GM19324 (cell line): ENCODE data around the gene MYOC.
"Not testable (repeated sequence)": the region's sequence is repeated elsewhere in the genome, so short reads cannot be mapped to it uniquely, and the experiment has no call there.

Source experiments
- ATAC-seq: cut with Tn5 transposase; IDR thresholded peaks from one replicate; pipeline ENCODE4 v1.9.1; 2021; ENCODE audit warnings: mild to moderate bottlenecking, moderate library complexity; ENCODE audit not compliant: unreplicated experiment, low FRiP score

MYOC gene

DNA sequence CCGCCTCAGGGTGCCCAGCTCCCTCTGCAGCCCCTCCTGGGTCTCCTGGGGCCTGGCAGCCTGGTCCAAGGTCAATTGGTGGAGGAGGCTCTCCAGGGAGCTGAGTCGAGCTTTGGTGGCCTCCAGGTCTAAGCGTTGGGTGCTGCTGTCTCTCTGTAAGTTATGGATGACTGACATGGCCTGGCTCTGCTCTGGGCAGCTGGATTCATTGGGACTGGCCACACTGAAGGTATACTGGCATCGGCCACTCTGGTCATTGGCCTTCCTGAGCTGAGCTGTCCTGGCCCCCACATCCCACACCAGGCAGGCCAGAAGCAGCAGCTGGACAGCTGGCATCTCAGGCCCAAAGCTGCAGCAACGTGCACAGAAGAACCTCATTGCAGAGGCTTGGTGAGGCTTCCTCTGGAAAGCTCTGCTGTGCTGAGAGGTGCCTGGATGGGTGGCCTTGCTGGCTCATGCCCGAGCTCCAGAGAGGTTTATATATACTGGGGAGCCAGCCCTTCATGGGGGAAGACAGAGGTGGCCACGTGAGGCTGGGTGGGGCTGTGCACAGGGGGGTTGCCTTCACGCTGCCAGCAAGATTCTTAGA is at the start of gene MYOC:
MYOC (minus strand) TSS at position 455 of the 589 bp plus-strand sequence; CDS start at position 378, 77 bp downstream.
- ATAC-seq, result no peak

DNA sequence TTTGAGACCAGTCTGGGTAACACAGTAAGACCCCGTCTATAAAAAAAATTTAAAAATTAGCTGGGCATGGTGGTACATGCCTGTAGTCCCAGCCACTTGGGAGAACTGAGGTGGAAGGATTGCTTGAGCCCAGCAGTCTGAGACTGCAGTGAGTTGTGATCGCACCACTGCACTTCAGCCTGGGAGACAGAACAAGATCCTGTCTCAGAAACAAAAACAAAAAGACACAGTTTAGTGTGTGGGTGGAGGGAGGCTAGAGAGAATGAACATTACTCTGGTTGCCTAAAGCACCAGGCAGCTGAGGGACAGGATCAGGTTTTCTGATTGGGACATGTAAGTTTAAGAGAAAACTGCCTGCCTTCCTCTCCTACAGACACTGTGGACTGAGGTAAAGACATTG is 47.0 kb upstream of the MYOC start:
- no peak for ATAC-seq

DNA sequence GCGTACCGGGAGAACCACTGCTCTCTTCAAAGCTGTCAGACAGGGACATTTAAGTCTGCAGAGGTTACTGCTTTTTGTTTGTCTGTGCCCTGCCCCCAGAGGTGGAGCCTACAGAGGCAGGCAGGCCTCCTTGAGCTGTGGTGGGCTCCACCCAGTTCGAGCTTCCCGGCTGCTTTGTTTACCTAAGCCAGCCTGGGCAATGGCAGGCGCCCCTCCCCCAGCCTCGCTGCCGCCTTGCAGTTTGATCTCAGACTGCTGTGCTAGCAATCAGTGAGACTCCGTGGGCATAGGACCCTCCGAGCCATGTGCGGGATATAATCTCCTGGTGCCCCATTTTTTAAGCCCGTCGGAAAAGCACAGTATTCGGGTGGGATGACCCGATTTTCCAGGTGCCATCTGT is 43.3 kb upstream of the MYOC start:
- not testable (repeated sequence) for ATAC-seq

DNA sequence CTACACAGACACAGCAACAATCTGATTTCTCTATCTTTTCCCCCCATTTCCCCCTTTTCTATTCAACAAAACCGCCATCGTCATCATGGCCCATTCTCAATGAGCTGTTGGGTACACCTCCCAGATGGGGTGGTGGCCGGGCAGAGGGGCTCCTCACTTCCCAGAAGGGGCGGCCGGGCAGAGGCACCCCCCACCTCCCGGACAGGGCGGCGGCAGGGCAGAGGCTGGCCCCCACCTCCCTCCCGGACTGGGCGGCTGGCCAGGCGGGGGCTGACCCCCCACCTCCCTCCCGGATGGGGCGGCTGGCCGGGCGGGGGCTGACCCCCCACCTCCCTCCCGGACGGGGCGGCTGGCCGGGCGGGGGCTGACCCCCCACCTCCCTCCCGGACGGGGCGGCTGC is 41.1 kb upstream of the MYOC start:
- not testable (repeated sequence) for ATAC-seq

DNA sequence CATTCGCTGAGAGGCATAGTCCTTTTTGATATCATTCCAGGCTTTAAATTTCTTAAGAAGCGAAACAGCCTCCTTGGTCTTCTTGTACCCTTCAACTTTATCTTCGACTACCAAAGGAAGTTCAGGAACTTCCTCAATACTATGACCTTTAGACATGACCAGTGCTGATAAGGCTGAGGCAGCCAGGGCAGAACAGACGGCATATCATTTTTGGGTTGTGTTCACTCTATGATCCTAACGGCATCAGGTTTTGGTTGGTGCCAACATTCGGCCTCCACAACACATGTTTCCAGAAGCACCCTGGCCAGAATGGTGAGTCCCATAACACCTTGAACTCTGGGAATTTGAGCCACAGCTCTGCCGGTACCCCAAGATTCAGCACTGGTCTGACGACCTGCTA is 31.4 kb upstream of the MYOC start:
- no peak for ATAC-seq

DNA sequence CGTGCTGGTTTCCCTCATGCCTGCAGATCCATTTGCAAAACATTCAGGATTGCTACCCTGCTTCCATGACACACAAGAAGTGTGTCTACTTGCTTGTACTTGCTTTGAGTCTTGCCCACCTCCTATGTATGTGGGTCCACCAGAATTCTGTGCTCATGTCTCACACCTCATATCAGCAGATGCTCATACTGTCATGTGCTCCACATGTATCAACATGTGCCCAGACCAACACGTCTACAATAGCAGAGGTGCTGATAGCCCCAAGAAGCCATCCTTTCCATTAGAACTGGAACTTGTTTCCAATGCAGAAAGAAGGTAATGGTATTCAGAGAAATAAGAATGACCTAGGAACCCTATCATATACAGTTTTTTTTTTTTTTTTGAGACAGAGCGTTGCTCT is 27.9 kb upstream of the MYOC start:
- ATAC-seq, result no peak

DNA sequence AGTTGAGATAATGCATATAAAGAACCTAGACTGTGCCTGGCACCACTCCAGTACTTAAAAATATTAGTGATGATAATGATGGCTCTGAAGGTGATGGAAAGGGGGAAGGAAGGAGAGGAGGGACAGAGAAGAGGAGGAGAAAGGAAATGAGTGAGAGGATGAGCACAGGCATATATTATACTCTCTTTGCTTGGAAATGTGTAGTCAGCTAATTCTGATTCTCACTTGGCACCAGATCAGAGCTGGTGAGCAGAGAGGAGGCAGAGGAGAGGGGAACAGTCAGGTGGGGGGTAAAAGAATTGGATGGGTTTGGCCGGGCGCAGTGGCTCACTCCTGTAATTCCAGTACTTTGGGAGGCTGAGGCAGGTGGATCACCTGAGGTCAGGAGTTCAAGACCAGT is 24.3 kb upstream of the MYOC start:
- no peak for ATAC-seq

DNA sequence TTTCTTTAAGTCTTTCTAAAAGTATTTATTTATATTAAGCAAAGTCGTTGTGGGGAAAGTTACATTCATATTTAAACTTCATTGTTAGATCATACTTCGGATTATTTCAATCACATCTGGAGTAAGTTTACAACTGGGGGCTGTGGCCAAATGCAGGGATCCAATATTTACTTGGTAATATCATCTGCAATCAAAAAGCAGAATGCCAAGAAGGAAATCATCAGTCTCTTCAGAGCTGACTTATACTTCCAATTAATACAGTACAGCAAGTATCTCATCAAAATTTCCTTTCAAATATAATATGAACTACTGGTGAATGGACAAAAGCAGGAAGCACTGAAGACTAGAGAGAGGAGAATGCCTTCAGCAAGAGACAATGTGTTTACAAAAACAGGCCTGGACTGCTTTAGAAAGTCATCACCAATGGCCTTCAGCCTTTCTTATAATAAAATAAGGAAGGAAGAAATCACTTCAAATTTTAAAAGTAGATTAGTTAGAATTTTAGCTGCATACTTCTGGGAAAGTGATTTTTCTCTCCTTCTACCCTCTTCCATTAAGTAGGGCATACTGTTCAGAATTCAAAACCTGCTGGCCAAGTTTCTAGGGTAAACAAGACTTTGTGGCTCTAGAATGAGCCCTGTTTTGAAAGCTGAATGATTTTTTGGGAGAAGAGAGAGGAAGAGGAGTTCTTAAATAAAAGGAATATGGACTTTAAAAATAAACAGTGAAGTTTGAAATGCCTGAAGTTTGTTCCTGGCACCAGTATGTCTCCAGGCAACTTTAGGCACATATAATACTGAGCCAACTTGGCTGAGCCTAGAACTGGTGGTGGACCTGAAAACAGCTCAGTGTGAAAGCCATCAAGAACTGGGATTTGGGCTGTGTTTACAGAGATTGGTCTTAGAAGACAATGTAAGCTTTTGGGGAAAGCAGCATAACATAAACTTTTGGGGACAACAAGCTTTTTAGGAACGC is 22.2 kb upstream of the MYOC start:
- ATAC-seq, result no peak

DNA sequence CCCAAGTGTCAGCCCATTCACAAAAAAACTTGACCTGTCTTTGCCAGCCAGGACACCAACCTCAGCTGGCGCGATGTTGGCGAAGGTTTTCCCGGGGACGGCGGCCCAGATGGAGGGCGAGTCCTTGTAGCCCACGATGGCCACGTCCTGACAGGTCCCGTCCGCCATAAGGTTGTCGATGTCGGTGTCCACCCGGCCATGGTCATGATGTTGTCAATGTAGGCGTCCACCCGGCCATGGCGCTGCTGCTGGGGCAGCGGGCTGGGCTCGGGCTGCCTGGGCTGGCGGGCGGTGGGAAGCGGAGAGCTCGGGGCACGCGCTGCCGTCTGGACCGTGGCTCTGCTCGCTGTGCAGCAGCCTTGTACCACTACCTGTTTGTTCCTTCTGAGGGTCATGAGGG is 18.3 kb upstream of the MYOC start:
- ATAC-seq, result no peak

DNA sequence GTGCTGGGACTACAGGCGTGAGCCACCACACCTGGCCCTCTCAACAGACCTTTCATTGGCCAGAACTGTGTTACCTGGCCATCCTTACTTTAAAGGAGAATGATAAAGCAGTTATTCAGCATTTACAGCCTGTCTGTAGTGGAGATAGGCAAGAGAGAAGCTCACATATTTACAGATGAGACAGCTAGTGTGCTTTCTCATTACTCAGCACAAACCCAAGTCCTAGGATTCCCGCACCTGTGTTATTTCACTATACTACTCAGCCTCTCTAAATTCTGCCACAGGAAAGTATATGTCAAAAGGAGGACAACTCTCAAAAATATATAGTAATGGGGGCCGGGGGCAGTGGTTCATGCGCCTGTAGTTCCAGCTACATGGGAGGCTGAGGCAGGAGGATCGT is 15.9 kb upstream of the MYOC start:
- no peak for ATAC-seq

DNA sequence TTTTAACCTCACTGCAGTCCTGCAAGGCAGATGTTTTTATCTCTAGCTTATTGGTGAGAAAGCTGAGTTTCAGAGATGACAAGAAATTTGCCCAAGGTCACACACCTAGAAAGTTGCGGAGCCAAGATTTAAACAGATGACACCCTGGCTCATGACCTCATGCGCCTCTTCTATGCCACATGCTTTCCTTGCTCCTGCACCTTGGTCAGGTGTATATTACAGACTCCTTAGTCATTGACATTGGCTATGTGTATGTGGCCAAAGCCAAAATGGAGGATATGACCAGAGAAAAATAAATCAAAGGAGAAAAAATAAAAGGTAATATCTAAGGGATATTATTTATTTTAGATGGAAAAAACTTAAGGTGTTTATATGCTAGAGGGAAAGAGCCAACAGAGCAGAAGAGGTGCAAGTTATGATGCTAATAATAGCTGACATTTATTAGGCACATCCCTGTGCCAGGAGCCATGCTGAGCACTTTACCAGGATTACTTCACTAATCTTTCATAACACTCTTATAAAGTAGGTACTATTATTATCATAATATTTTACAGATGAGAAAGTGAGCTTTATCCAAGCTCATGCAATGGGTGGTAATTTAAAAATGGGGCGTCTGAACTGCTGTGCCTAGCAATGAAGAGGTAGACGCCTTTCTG is 13.8 kb upstream of the MYOC start:
- ATAC-seq, result no peak

DNA sequence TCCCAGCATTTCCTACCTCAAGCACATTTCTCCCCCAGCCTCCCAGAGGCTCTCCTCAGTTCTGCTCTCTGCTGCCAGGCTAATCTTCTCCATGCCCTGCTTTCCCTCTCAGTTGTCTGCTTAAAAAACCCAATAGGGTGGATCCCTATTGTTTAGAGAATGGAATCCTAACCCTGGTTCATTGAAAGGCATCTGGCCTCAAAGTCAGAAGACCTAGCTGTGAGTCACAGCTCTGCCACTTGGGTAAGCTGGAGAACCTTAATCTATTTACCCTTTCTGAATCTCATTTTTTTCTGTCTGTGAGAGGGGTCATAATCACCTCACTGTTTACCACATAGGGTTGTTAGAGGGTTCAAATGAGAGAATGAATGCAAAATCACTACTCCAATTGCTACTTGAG is 12.5 kb upstream of the MYOC start:
- no peak for ATAC-seq

DNA sequence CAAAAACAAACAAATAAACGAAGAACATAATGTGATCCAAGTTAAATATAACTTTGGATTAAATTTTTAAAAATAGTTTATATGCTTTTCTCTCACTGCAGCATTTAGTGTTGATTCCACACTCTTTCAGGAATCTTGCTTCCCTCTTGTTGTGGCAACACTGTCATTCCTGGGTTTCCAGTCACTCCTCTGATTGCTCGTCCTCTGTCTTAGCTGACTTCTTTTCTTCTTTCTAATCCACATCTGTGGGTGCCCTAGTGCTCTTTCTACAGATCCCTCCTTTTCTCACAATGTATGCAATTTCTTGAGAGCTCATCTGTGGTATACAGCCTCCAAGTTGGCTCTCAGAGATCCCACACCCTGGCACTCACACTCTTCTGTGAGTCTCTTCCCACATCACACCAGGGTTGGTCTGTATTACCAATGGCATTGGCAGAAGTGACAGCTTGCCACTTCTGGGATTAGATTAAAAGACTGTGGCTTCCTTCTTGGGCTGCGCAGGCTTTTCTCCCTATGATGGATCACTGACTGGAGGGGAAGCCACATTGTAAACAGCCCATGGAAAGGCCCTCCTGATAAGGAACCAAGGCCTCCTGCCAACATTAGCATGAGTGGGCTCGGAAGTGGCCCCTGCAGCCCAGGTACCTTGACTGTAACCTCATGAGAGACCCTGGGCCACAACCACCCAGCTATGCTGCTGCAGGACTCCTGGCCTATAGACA is 11.5 kb upstream of the MYOC start:
- ATAC-seq, result no peak

DNA sequence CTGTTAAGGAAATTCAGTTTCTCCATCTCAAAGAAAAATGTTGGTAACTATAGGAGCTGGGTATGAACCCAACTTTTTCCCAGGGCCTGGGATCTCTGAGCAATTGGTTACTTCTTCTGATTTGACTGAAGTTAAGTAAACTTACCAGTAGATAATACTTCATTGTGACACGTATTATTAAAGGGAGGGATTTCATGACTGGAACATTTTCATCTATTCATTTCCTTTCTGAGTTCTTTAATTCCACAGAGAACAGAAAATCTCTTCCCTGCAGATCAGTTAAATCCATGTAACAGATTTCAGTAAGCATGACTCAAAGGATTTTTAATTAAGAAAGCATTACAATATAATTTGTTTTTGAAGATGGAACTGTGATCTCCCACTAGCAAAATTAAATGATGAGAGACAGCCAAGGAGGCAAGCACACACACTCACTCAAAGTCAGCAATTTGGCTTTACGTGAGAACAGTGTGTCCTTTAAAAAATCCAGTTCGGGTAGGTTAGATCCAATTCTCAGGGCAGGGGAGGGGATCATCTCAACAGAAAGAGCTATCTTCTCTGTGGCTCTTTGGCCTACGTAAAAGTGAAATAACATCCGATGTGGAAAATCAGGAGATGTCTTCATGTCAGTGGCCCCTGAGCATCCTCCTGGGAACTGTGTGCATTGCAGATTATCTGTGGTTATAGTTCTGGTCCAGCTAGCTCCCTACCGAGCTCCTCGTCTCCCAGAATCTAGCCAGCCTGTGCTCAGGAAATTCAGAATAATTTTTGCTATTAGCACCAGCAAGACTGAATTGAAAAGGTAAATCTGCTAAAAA is 10.8 kb upstream of the MYOC start:
- no peak for ATAC-seq

DNA sequence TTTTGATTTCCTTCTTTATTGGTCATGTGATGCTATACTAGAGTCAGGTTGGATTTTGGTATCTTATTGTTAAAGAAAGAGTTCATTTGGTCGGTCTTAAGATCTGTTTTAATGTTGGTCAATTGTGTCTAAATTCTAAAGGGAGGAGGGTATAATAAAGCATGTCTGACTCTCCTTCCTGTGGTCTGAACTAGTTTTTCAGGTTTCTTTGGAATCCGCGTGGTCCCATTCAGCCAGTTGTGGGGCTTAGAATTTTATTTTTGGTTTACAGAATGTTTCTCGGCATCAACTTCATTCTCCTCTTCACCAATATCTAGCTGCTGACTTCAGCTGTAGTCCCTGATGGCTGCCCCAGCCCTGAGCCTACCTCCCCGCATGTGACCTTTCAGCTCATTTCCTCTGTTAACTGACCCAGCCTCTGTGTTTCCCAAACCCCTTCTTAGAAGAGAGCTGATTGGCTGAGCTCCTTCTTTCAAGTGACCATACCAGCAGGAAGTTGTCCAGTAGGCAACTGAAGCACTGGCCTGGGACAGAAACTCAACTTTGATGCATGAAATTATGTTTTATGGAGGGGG is 8.7 kb upstream of the MYOC start:
- ATAC-seq, result no peak

DNA sequence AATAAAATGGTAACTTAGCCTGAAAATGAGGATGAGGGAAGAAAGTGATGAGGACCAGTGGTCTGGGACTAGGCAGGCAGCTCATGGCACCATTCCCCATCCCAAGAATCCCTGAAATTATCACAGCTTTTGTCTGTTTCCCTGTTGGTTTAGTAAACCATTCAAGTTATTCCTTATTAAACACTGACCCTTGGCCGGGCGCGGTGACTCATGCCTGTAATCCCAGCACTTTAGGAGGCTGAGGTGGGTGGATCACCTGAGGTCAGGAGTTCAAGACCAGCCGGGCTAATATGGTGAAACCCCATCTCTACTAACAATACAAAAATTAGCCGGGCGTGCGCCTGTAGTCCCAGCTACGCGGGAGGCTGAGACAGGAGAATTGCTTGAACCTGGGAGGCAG is 3.7 kb upstream of the MYOC start:
- ATAC-seq, result not testable (repeated sequence)

DNA sequence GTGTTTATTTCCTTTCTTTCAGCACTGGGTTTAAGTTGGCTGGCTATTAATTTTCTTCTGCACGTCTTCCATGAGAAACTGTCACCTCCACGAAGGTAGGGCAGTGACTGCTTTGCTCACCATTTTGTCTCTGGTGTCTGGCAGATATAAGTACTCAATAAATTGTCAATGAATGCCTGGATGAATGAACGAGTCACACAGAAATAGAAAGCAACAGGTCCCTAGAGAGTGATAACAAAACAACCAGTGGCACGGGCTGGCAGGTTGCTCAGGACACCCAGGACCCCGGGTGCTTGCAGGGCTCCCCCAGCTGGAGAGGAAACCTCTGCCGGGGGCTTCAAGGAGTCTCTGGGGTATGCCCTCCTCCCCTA is 3.2 kb upstream of the MYOC start:
- ATAC-seq, result no peak

DNA sequence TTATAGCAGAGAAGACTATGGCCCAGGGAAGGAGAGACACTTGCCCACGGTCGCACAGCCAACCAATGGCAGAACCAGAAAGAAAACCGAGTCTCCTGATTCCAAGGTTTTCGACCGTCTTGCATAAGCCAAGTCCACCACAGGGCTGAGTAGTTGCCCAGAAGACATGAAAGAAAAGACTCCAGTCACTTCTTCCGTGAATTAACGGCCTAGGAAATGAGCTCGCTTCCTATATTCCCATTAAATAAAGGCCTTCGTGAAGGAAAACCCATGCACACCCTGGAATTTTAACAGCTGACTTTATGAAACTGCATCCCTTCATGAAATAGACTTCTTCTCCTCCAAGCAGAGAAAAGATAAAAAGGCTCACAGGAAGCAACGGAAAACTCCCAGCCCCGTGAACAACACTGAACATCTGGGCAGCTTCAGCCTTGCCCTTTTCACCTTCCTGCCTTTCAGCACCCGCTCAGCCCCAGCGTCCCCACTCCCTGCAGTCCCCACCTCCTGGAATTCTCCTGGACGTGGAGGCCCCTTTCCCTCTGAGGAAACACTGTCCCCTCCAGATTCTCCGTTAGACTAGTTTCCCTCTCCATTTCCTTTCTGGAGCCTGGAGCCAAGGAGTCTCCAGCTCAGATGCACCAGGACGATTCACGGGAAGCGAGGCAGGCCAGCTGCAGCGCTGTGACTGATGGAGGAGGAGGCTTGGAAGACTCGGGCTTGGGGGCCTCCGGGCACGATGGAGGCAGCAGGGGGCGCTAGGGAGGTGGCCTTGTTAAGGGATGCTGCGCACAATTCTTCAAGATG is 2.7 kb upstream of the MYOC start:
- no peak for ATAC-seq
